PFSK-1 (cell line): ENCODE data around the gene NUCB1.

Experiments used
- FOXP2 ChIP-seq: optimal IDR thresholded peaks from 2 replicates; pipeline ENCODE3; 2011; ENCODE audit warnings: borderline replicate concordance, control low read depth, inconsistent platforms; ENCODE audit not compliant: insufficient read depth; ENCODE audit errors: extremely low read length, extremely low read depth
- POLR2AphosphoS5 ChIP-seq: IDR thresholded peaks from 2 replicates; pipeline ENCODE4 v1.6.1; 2012; ENCODE audit warnings: low read depth, mild to moderate bottlenecking, control low read depth, low read length, moderate library complexity
- TAF1 ChIP-seq: IDR thresholded peaks from 2 replicates; pipeline ENCODE4 v1.6.1; 2012; ENCODE audit warnings: low read length, control low read depth, borderline replicate concordance; ENCODE audit not compliant: insufficient read depth
- TF ChIP-seq, protein P1 (sequence below), 2 experiments: IDR thresholded peaks; 2 replicates each; pipeline versions ENCODE4 v1.6.1 to v1.8.0; 2011 to 2012; ENCODE audit warnings: low read depth in 2 of 2, low read length in 2 of 2, control low read depth in 1 of 2, inconsistent platforms in 1 of 2, mild to moderate bottlenecking in 1 of 2, moderate library complexity in 1 of 2; ENCODE audit not compliant: insufficient read depth in 1 of 2

- no peak for TF ChIP-seq TAF1
- TF ChIP-seq FOXP2: no peak
- TF ChIP-seq, protein P1, sequence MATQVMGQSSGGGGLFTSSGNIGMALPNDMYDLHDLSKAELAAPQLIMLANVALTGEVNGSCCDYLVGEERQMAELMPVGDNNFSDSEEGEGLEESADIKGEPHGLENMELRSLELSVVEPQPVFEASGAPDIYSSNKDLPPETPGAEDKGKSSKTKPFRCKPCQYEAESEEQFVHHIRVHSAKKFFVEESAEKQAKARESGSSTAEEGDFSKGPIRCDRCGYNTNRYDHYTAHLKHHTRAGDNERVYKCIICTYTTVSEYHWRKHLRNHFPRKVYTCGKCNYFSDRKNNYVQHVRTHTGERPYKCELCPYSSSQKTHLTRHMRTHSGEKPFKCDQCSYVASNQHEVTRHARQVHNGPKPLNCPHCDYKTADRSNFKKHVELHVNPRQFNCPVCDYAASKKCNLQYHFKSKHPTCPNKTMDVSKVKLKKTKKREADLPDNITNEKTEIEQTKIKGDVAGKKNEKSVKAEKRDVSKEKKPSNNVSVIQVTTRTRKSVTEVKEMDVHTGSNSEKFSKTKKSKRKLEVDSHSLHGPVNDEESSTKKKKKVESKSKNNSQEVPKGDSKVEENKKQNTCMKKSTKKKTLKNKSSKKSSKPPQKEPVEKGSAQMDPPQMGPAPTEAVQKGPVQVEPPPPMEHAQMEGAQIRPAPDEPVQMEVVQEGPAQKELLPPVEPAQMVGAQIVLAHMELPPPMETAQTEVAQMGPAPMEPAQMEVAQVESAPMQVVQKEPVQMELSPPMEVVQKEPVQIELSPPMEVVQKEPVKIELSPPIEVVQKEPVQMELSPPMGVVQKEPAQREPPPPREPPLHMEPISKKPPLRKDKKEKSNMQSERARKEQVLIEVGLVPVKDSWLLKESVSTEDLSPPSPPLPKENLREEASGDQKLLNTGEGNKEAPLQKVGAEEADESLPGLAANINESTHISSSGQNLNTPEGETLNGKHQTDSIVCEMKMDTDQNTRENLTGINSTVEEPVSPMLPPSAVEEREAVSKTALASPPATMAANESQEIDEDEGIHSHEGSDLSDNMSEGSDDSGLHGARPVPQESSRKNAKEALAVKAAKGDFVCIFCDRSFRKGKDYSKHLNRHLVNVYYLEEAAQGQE (IDR thresholded peaks at IDR 0.05; ENCODE audit: insufficient read depth in 1 of 2, low read depth in 2 of 2, low read length in 2 of 2): no peak
- TF ChIP-seq POLR2AphosphoS5: no peak
Measured at GRCh38 chr19:48947258-48947542, 47.1 kb downstream of the NUCB1 start.
